ENCODE results near the gene TMEM176B.

DNA sequence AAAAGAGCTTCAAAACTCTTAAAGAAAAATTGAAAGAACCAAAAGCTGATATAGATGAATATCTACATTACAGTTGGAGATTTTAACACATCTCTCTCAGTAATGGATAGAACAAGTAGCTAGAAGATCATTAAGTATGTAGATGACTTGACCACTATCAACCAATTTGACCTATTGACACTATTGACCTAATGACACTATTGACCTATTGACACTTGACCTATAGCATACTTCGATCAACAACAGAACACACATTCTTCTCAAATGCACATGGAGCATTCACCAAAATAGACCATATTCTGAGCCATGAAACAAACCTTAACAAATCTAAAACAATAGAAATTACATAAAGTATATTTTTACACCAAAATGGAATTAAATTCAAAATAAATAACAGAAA, 40.7 kb downstream of the TMEM176B start:
- TF ChIP-seq, protein P1, sequence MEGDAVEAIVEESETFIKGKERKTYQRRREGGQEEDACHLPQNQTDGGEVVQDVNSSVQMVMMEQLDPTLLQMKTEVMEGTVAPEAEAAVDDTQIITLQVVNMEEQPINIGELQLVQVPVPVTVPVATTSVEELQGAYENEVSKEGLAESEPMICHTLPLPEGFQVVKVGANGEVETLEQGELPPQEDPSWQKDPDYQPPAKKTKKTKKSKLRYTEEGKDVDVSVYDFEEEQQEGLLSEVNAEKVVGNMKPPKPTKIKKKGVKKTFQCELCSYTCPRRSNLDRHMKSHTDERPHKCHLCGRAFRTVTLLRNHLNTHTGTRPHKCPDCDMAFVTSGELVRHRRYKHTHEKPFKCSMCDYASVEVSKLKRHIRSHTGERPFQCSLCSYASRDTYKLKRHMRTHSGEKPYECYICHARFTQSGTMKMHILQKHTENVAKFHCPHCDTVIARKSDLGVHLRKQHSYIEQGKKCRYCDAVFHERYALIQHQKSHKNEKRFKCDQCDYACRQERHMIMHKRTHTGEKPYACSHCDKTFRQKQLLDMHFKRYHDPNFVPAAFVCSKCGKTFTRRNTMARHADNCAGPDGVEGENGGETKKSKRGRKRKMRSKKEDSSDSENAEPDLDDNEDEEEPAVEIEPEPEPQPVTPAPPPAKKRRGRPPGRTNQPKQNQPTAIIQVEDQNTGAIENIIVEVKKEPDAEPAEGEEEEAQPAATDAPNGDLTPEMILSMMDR (IDR thresholded peaks at IDR 0.05): no peak
- TF ChIP-seq POLR2A (IDR thresholded peaks at IDR 0.05): no peak

All from testis (tissue), 2 donors.